GM12865 (cell line): ENCODE data around the gene ZNRF1.
"Not testable (repeated sequence)": the region's sequence is repeated elsewhere in the genome, so short reads cannot be mapped to it uniquely, and the experiment has no call there.

Experiments
- DNase-seq: peaks from one replicate; pipeline ENCODE4 v3.0.0; 2010; ENCODE audit warnings: low read depth
- H3K4me3 ChIP-seq: 2 replicates; pipeline ENCODE4 v1.5.1; 2011; ENCODE audit warnings: mild to moderate bottlenecking, low read depth, low read length, control low read depth
- CTCF ChIP-seq: IDR thresholded peaks from 2 replicates; pipeline ENCODE4 v1.5.1; 2011; ENCODE audit warnings: low read length, control low read depth, low read depth, inconsistent platforms; ENCODE audit not compliant: insufficient read depth; ENCODE audit errors: missing control alignments

Gene ZNRF1

DNA sequence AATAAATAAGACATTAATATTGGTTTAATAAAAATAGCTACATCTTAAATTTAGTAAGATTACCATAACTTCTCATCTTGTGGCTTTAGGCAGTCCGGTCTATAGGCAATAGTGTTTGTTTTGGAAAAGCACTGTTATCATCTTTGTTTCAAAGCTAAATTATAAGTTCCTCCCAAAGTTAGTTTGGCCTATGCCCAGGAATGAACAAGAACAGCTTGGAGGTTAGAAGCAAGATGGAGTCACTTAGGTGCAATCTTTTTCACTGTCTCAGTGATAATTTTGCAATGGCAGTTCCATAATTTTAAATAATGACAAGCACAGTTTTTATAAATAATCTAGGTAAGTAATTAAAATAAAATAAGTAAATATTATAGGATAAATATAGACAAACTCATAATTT, 123.8 kb downstream of the ZNRF1 start:
- H3K4me3 ChIP-seq: no peak overlapping the region
- TF ChIP-seq CTCF: no peak
- no peak for DNase-seq

DNA sequence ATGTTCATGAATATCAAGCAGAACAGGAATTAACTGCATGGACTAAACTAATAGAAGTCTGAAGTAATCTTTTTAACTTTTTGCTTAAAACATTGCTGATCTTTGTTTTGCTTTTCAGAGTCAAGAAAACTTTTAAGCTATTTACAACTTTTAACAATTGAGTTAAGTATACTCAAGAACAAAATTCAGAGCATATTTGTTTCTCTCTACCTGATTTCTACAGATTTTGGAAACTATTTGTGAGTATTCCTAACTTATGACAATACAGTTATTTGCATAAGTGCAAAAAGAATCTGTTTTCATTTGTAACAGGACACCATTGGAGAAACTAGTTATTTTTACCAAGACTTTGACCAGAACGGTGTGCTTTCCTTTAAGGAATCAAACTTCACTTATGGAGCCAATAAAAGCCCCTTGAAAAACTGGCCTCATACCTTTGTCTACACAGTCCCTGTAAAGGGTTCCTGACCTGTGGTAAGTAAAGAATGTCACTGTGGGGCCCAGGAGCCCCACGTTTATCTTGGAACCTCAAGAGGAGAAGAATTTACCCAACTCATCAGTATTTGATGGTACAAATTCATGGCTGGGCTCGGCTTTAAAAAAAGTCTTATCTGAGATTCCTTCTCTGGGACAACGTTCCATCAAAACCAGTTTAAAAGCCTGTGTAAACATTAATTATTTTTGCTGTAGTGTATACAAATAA, 129.0 kb downstream of the ZNRF1 start:
- no peak for TF ChIP-seq CTCF
- DNase-seq: no peak
- H3K4me3 ChIP-seq: no peak overlapping the region

- DNase-seq, H3K4me3 ChIP-seq: not testable (repeated sequence)
These were observed 130.8 kb downstream of the ZNRF1 start for GRCh38 chr16:75129421-75130149.

- DNase-seq: no peak
- H3K4me3 ChIP-seq: no peak overlapping the region
- no peak for TF ChIP-seq CTCF
These were observed 131.4 kb downstream of the ZNRF1 start for GRCh38 chr16:75130150-75130771.

GRCh38 chr16:75131081-75131480, 132.3 kb downstream of the ZNRF1 start:
- DNase-seq: no peak
- H3K4me3 ChIP-seq: no peak overlapping the region
- TF ChIP-seq CTCF: no peak

GRCh38 chr16:75138233-75138632, 139.4 kb downstream of the ZNRF1 start:
- TF ChIP-seq CTCF: no peak
- DNase-seq: no peak
- H3K4me3 ChIP-seq: no peak overlapping the region

DNA sequence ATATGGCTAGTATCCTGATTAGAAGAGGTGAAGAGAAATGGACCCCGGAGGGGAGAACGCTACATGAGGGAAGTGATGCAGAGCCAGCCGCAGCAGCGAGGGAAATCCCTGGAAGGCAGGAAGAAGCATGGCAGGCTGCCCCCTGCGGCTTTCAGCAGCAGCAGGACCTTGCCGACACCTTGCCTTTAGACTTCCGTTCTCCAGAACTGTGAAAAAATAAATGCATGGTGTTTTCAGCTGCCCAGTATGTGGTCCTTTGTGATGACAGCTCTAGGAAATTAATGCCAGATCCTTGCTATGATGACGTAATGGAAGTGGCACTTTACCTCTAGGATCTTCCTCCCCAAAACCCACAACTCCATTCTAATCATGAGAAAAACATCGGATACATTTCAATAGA, 139.8 kb downstream of the ZNRF1 start:
- DNase-seq: peak; percentile 32
- TF ChIP-seq CTCF: no peak
- H3K4me3 ChIP-seq: no peak overlapping the region
